Measurements from ENCODE around the gene ZNF836. TPM values are rescaled to one million over a fixed set of nuclear protein-coding genes. Genes with fewer than 3 reads are reported as not detected.
A peak's percentile ranks its signal among the peaks of the same experiment; 100 is the strongest.

ZNF836 gene
- total and polyA plus RNA-seq, 3 donors from 2014 or later, result 3.3 to 9.2 (median 5.4) TPM

DNA sequence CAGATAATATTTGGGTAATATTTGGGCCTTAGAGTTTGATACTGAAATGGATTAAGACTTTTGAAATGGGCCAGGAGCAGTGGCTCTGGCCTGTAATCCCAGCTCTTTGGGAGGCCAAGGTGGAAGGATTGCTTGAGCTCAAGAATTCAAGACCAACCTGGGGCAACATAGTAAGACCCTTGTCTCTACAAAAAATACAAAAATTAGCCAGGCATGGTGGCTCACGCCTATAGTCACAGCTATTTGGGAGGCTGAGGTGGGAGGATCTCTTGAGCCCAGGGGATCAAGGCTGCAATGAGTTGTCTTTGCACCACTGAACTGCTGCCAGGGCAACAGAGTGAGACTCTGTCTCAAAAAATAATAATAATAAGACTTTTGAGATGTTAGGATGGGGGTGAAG lies 926 bp upstream of the ZNF836 start:
- H3K36me3 ChIP-seq (ENCODE audit: low read depth, missing control alignments), result no peaks in the 10 kb centered on the region
- TF ChIP-seq, protein P1, sequence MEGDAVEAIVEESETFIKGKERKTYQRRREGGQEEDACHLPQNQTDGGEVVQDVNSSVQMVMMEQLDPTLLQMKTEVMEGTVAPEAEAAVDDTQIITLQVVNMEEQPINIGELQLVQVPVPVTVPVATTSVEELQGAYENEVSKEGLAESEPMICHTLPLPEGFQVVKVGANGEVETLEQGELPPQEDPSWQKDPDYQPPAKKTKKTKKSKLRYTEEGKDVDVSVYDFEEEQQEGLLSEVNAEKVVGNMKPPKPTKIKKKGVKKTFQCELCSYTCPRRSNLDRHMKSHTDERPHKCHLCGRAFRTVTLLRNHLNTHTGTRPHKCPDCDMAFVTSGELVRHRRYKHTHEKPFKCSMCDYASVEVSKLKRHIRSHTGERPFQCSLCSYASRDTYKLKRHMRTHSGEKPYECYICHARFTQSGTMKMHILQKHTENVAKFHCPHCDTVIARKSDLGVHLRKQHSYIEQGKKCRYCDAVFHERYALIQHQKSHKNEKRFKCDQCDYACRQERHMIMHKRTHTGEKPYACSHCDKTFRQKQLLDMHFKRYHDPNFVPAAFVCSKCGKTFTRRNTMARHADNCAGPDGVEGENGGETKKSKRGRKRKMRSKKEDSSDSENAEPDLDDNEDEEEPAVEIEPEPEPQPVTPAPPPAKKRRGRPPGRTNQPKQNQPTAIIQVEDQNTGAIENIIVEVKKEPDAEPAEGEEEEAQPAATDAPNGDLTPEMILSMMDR (IDR thresholded peaks at IDR 0.05), result no peak
- TF ChIP-seq POLR2A (IDR thresholded peaks at IDR 0.05), result no peak

DNA sequence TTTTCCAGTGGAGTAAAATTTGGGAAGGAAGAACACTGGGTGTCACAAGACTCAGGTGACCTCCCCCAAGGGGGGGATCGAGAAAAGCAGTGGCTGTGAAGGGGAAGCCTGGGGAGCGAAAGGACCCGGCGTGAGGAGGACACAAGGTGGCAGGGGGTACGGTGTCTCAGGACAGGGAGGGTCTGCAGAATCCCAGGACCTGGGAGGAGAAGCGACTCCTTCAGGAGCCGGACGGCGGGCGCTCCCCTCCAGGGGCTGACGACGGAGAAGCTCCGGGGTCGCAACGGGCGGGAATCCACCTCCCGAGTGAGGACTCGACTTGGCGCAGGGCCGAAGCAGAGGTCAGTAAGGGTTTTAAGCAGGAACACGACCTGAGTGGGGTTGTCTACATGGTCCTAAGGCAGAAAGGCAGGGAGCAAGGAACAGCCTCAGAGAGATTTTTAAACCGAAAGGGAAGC lies 529 bp downstream of the ZNF836 start:
- H3K9me3 ChIP-seq, result no peaks in the 10 kb centered on the region
- no peaks in the 10 kb centered on the region for H3K27me3 ChIP-seq
- H3K4me3 ChIP-seq, result peak overlapping the region; percentile 60 to 82
- 0% methylated on average over 22 of the region's 22 CpGs for WGBS, 2 donors
- peak; percentile 24 for DNase-seq
- peak overlapping the region; percentile 74 to 81 for H3K27ac ChIP-seq
- H3K36me3 ChIP-seq (ENCODE audit: low read depth, missing control alignments), result no peaks in the 10 kb centered on the region
- no peak for TF ChIP-seq POLR2A (IDR thresholded peaks at IDR 0.05)
- H3K4me1 ChIP-seq, result no peaks in the 10 kb centered on the region
- intact Hi-C loops (cut with DNase I; ENCODE audit: low total_unique reads), result no loop called here

More for the DNA sequence above, 926 bp upstream of the ZNF836 start:
- Histone ChIP-seq H3K9me3 (no peaks in the 10 kb centered on the region), H3K27me3 (no peaks in the 10 kb centered on the region), H3K4me3 (no peak overlapping the region), H3K27ac (no peak overlapping the region), H3K4me1 (no peaks in the 10 kb centered on the region)
- no peak for DNase-seq
- WGBS, 2 donors, result 86% methylated on average over 1 of the region's 1 CpG
- intact Hi-C loops (cut with DNase I; ENCODE audit: low total_unique reads), result no loop called here

DNA sequence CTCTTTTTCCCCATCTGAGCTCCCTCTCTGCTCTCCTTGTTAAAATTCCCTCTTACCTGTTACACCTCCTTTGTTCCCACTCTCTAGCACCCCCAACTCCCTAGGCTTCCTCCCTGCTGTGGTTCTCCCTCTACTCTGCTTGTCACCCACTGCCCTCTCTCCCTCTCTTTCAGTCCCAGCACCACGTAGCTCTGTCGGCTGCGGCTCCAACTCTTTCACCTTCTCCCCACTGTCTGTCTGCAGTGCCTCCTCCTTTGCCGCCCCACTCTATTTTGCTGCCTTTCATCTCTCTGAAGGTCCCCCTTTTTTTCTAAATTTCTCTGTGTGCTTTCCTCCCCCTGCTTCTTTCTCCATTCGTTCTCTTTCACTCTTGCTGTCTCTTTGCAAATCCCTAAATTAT lies 1.1 kb downstream of the ZNF836 start:
- intact Hi-C loops (cut with DNase I; ENCODE audit: low total_unique reads), result no loop called here
- Histone ChIP-seq H3K9me3 (no peaks in the 10 kb centered on the region), H3K27me3 (no peaks in the 10 kb centered on the region), H3K36me3 (ENCODE audit: low read depth, missing control alignments) (no peaks in the 10 kb centered on the region), H3K27ac (peak overlapping the region; percentile 74 to 81), H3K4me1 (no peaks in the 10 kb centered on the region), H3K4me3 (peak overlapping the region; percentile 60 to 82)
- 4 to 7% methylated on average over 5 of the region's 5 CpGs for WGBS, 2 donors
- DNase-seq, result no peak
- TF ChIP-seq, protein P1 (IDR thresholded peaks at IDR 0.05), result no peak
- no peak for TF ChIP-seq POLR2A (IDR thresholded peaks at IDR 0.05)

- TF ChIP-seq POLR2A (IDR thresholded peaks at IDR 0.05), result no peak
- TF ChIP-seq, protein P1 (IDR thresholded peaks at IDR 0.05), result no peak
- intact Hi-C loops (cut with DNase I; ENCODE audit: low total_unique reads), result no loop called here
- 92 to 95% methylated on average over 15 of the region's 15 CpGs for WGBS, 2 donors
- Histone ChIP-seq H3K9me3 (no peaks in the 10 kb centered on the region), H3K36me3 (ENCODE audit: low read depth, missing control alignments) (no peaks in the 10 kb centered on the region), H3K27me3 (no peaks in the 10 kb centered on the region), H3K4me1 (no peaks in the 10 kb centered on the region), H3K4me3 (no peak overlapping the region), H3K27ac (no peak overlapping the region)
- no peak for DNase-seq
Measured at GRCh38 chr19:52155596-52156359, 15.6 kb downstream of the ZNF836 start.

DNA sequence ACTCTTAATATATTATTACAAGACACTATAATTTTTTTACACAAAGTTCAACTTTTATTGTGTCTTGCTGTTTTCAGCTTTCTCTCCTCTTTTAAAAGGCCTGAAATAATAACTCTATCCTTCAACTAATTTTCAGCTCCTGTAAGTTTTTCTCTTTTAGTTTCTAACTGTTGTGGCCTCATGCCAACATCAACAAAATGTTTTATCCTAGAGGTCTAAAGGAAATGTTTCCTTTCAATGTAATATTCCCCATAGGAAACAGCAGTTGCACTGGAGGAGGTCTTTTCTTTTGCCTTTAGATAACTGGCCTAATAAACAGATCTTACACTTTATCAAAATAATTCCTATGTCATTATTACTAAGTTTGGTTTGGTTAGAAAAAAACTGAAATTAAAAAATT lies 23.2 kb downstream of the ZNF836 start:
- no peak overlapping the region for H3K4me3 ChIP-seq
- no peaks in the 10 kb centered on the region for H3K9me3 ChIP-seq
- intact Hi-C loops (cut with DNase I; ENCODE audit: low total_unique reads), result no loop called here
- no peaks in the 10 kb centered on the region for H3K4me1 ChIP-seq
- no peaks in the 10 kb centered on the region for H3K36me3 ChIP-seq (ENCODE audit: low read depth, missing control alignments)
- no peaks in the 10 kb centered on the region for H3K27me3 ChIP-seq
- H3K27ac ChIP-seq, result no peak overlapping the region
- TF ChIP-seq, protein P1 (IDR thresholded peaks at IDR 0.05), result no peak
- TF ChIP-seq POLR2A (IDR thresholded peaks at IDR 0.05), result no peak
- no peak for DNase-seq
